OCI-LY7 (cell line): ENCODE results near the gene FMN1. TPM values are rescaled to one million over a fixed set of nuclear protein-coding genes. Genes with fewer than 3 reads are reported as not detected.

Experiments used
- BruUV-seq: library from RNA; stranded (reverse); fragments of 400-500 nt; replicated peaks from 2 replicates; lab custom pipeline; 2021; lab: Mats Ljungman, UMichigan
- CTCF ChIA-PET: fragments of 300-600 bp; sonication (Branson Sonifier 250); formaldehyde crosslinking; loops from one replicate; lab custom pipeline; 2022; ENCODE audit warnings: antibody characterized with exemption; ENCODE audit not compliant: unreplicated experiment; lab: Charles Lee
- POLR2A ChIA-PET: fragments of 300-600 bp; sonication (Branson Sonifier 250); formaldehyde crosslinking; loops from one replicate; lab custom pipeline; 2022; ENCODE audit warnings: antibody characterized with exemption; lab: Charles Lee
- DNase-seq: peaks from one replicate; pipeline ENCODE4 v3.0.0-alpha.2; 2015; ENCODE audit warnings: low spot score
- H2AFZ ChIP-seq: fragments of 200-600 bp; sonication (generic), shearing (Covaris generic); 2 replicates; pipeline ENCODE4 v1.6.1; 2014; ENCODE audit warnings: mild to moderate bottlenecking, antibody characterized with exemption, low read length, moderate library complexity
- H3K27ac ChIP-seq: fragments of 200-600 bp; sonication (generic); 2 replicates; pipeline ENCODE4 v1.5.1; 2014; ENCODE audit warnings: mixed run types, low read depth, mild to moderate bottlenecking, moderate library complexity, low read length, inconsistent platforms; ENCODE audit not compliant: poor library complexity, severe bottlenecking
- H3K36me3 ChIP-seq: fragments of 200-600 bp; sonication (generic); 2 replicates; pipeline ENCODE4 v1.6.1; 2014; ENCODE audit warnings: mild to moderate bottlenecking, antibody characterized with exemption, low read length, moderate library complexity, mixed read lengths; ENCODE audit not compliant: insufficient read depth
- H3K4me1 ChIP-seq: fragments of 200-600 bp; sonication (generic); 2 replicates; pipeline ENCODE4 v1.5.1; 2014; ENCODE audit warnings: mild to moderate bottlenecking, low read length; ENCODE audit not compliant: insufficient read depth, poor library complexity, severe bottlenecking
- H3K4me2 ChIP-seq: fragments of 200-600 bp; sonication (generic); 2 replicates; pipeline ENCODE4 v1.6.1; 2014; ENCODE audit warnings: mild to moderate bottlenecking, low read length
- H3K4me3 ChIP-seq: fragments of 200-600 bp; sonication (generic); 2 replicates; pipeline ENCODE4 v1.5.1; 2014; ENCODE audit warnings: mild to moderate bottlenecking, low read depth, low read length; ENCODE audit not compliant: poor library complexity, severe bottlenecking
- H3K79me2 ChIP-seq: fragments of 200-600 bp; sonication (generic); 2 replicates; pipeline ENCODE4 v1.6.1; 2016; ENCODE audit warnings: low read depth, mild to moderate bottlenecking, low read length, moderate library complexity, mixed read lengths; ENCODE audit not compliant: insufficient read depth
- H3K9me2 ChIP-seq: fragments of 200-600 bp; sonication (generic); 2 replicates; pipeline ENCODE4 v1.6.1; 2016; ENCODE audit warnings: mild to moderate bottlenecking, low read length, mixed read lengths; ENCODE audit not compliant: insufficient read depth
- H3K9me3 ChIP-seq: fragments of 200-600 bp; sonication (generic); 2 replicates; pipeline ENCODE4 v1.6.1; 2014; ENCODE audit warnings: mild to moderate bottlenecking, mixed run types, low read length, mixed read lengths
- H4K20me1 ChIP-seq: fragments of 200-600 bp; sonication (generic); 2 replicates; pipeline ENCODE4 v1.6.1; 2014; ENCODE audit warnings: mild to moderate bottlenecking, antibody characterized with exemption, low read length, moderate library complexity, mixed read lengths; ENCODE audit not compliant: insufficient read depth
- EZH2phosphoT487 ChIP-seq: fragments of 200-600 bp; sonication (generic); IDR thresholded peaks from 2 replicates; pipeline ENCODE4 v1.6.1; 2018; ENCODE audit warnings: low read depth, borderline replicate concordance, mild to moderate bottlenecking, mixed run types, antibody characterized with exemption, low read length, moderate library complexity, mixed read lengths
- intact Hi-C: fragments of 100-400 bp; cut with micrococcal nuclease; formaldehyde crosslinking; loops from one replicate; pipeline ENCODE4 v1.10.0; 2022; ENCODE audit not compliant: unreplicated experiment
- total RNA-seq, 2 experiments: library from RNA; depleted of rRNA in 1 of 2; stranded (reverse); fragments of >200 nt in 1 of 2; shearing (Covaris generic) in 1 of 2; gene quantifications; 2 replicates each; pipeline ENCODE4 v1.2.3, GENCODE V29; 2014 to 2022
- TF ChIP-seq, protein P1 (sequence below): fragments of 200-600 bp; sonication (generic); conservative IDR thresholded peaks from 2 replicates; pipeline ENCODE4 v1.5.1; 2014; ENCODE audit warnings: mild to moderate bottlenecking, antibody characterized with exemption, low read length, moderate library complexity, mixed read lengths

FMN1 gene
- total RNA-seq, 2 experiments from 2014 or later, result 3.2 to 4.2 TPM

GRCh38 chr15:32998979-32999672 lies 195.4 kb downstream of the FMN1 start:
- BruUV-seq, result no TSS peak
- TF ChIP-seq EZH2phosphoT487, result no peak
- TF ChIP-seq, protein P1, sequence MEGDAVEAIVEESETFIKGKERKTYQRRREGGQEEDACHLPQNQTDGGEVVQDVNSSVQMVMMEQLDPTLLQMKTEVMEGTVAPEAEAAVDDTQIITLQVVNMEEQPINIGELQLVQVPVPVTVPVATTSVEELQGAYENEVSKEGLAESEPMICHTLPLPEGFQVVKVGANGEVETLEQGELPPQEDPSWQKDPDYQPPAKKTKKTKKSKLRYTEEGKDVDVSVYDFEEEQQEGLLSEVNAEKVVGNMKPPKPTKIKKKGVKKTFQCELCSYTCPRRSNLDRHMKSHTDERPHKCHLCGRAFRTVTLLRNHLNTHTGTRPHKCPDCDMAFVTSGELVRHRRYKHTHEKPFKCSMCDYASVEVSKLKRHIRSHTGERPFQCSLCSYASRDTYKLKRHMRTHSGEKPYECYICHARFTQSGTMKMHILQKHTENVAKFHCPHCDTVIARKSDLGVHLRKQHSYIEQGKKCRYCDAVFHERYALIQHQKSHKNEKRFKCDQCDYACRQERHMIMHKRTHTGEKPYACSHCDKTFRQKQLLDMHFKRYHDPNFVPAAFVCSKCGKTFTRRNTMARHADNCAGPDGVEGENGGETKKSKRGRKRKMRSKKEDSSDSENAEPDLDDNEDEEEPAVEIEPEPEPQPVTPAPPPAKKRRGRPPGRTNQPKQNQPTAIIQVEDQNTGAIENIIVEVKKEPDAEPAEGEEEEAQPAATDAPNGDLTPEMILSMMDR, result no peak
- ChIA-PET POLR2A (no interaction called here), CTCF (no interaction called here)
- no peak for DNase-seq
- Histone ChIP-seq H2AFZ (no peak overlapping the region), H3K27ac (no peak overlapping the region), H3K9me2 (no peaks in the 10 kb centered on the region; the same call in 1 of the 2 replicates), H3K4me1 (no peaks in the 10 kb centered on the region), H3K4me2 (no peak overlapping the region), H3K36me3 (no peaks in the 10 kb centered on the region), H3K4me3 (no peak overlapping the region), H4K20me1 (0 out of 2 replicates have a peak, but pooled peaks cover 7% of the 10 kb centered on the region), H3K79me2 (no peaks in the 10 kb centered on the region), H3K9me3 (no peaks in the 10 kb centered on the region)
- intact Hi-C loops, result no loop called here

- DNase-seq, result no peak
Measured at GRCh38 chr15:32998182-32998581, 196.3 kb downstream of the FMN1 start.

More at GRCh38 chr15:32998182-32998581, 196.3 kb downstream of the FMN1 start:
- Histone ChIP-seq H3K4me1 (no peaks in the 10 kb centered on the region), H3K36me3 (no peaks in the 10 kb centered on the region), H3K4me3 (no peak overlapping the region), H3K9me2 (no peaks in the 10 kb centered on the region; the same call in 1 of the 2 replicates), H3K4me2 (no peak overlapping the region), H3K79me2 (no peaks in the 10 kb centered on the region), H2AFZ (no peak overlapping the region), H3K27ac (no peak overlapping the region), H3K9me3 (no peaks in the 10 kb centered on the region), H4K20me1 (0 out of 2 replicates have a peak, but pooled peaks cover 7% of the 10 kb centered on the region)
- POLR2A ChIA-PET, result no interaction called here
- BruUV-seq, result no TSS peak
- CTCF ChIA-PET, result no interaction called here
- TF ChIP-seq EZH2phosphoT487, result no peak
- TF ChIP-seq, protein P1, result no peak
- intact Hi-C loops, result no loop called here
